ENCODE results near the gene SLC36A2.
"Not testable (repeated sequence)": the region's sequence is repeated elsewhere in the genome, so short reads cannot be mapped to it uniquely, and the experiment has no call there.

SLC36A2 gene

DNA sequence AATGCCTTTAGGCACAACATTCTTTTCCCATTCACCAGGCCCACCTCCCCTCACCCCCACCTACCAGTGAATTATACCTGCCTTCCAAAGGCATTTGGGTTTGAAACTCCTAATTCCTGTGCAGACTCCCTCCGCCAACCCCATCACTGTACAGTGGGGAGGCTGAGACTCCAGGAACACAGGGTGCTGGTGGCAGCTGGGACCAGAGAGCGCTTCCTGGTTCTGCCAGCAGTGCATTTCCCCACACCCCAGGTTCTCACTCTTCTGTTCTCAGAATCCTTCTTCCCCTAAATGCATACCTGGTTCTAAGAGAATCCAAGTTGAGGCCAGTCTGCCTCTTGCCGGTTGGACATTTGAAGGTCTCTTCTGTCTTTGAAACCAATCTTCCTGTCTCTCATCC lies 21.1 kb downstream of the SLC36A2 start:
- no peak for DNase-seq (ENCODE audit: low spot score)

DNA sequence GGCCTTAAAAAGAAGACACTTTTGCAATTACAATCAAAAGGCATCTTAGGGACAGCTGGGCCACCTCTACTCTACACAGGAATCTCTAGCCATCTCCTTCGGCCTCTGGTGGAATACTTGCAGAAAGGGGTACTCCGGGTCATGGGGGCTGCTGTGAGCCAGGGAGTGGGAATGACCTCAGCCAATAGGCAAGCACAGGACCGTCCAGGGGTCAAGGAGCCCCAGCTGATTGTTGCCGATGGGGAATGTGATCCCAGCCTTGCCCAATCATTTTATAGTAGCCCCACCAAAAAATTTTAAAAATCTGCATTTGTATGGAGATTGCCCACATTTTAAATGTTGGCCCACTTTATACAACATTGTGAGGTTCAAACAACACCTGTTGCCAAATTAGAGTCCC lies 26.9 kb downstream of the SLC36A2 start:
- no peak for DNase-seq (ENCODE audit: low spot score)

DNA sequence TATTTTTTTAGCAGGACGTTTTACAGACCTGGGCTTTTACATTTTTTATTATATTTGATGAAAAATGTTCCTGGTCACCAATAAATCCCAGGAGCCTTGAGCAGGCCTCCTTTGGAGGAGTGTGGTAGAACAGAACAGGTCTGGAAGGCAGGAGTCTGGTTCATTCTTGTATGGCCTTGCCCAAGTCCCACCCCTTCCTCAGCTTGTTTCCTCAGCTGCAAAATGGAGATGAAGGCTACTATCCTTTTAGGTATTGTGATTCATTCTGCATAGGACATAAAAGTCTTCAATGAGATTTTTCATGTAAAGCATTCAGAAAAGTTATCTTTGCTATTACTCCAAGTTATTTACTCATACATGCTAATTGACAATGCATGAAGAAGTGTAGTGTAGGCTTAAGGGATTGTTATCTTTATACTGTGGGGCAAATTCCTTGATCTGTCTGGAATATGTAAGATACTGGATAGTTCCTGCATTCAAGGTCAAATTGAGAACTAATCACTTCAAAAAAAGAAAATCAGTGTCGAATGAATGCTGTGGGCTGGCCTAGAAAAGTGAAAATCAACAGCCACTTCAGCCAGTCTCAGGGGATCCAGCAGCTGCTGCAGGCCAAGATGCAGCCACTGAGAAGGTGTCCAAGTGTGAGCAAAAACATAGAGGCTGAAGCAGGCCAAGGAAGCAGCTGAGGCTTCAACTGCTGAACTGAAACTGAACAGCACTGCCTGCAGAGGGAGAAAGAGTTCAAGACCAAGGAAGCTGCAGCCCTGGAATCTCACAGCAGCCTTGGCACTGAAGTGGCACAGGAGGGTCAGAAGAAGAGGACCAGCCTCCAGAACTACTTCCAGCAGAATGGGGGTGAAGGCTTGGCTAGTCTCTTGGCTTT lies 28.3 kb downstream of the SLC36A2 start:
- peak; percentile 72 for DNase-seq (ENCODE audit: low spot score)

DNA sequence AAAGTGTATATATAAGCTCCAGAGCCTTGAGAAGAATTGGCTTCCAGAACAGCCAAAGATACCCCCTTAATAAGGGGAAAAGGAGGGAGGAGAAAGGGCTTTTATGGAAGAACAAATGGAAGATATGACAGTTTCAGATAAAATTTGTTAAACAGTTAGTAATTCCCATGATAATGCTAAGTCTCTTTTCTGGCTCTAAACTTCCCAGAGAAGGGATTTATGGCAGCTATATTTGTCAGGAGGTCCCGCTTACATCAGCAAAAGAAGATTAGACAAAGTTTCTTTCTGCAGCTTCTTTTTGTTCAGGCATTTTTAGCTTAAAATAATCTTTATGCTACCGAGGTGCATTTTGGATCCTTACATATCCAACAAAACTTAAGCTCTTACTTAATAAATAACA lies 29.5 kb downstream of the SLC36A2 start:
- DNase-seq (ENCODE audit: low spot score) = no peak

DNA sequence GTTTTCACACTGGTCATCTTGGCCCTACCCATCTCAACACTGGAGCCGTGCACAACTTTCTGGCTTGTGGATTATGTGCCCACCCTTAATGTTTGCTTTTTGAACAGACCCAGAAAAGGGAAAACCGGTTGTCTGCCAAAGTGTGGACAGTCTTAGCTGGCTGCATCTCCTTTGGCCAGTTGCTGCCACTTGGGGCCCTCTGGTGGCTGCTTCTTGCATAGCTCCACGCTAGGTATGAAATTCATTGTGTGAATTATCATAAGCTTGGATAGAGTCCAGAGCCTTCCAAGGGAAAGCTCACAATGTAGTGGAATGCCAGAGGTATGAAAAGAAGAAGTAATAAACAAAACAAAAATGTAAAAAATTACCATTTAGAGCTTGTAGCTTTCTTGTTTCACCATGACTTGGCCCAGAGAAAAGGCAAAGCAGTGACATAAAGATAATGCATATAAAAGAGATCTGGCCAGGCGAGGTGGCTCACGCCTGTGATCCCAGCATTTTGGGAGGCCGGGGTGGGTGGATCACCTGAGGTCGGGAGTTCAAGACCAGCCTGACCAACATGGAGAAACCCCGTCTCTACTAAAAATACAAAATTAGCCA lies 31.3 kb downstream of the SLC36A2 start:
- peak; percentile 71 for DNase-seq (ENCODE audit: low spot score)

DNA sequence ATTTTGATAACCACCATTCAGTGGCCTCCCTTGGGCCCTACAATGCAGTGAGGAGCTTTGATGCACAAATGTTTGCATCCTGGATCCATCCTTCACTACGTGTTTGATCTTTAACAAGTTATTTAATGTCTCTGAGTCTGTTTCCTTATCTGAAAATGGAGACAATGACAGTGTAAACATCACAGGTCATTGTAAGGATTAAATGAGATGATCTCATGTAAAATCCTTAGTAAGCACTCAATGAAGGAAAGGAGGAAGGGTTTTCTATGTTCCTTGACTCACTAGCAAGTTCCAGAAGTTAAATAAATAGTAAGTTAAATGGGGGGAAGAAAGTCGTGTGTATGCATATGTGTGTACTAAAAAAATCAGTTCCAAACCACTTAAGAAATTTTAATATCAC lies 34.0 kb downstream of the SLC36A2 start:
- DNase-seq (ENCODE audit: low spot score) = no peak

DNA sequence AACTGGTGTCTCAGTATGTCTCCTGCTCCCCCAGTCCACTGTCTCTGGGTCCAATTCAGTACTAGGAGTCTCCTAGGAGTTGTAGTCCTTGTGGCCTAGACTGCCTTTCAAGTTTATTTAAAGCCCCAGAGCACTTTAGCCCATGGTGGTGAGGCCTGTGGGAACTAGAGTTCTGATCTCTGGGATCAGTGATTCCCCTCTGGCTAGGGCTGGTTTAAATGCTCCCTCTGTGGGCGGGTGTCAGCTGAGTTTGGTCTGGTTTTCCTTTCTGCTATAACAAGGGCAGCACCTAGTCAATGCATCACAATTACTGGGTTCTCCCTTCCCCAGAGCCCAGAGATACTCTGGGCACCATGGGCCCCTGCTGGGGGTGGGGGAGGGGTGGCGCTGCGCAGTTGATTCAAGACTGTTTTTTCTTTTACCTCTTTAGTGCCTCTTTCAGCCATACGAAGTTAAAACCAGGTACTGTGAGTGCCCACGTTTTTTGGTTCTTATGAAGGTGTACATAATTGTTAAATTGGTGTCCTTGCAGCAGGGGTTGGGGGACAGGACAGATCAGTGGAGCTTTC lies 34.5 kb downstream of the SLC36A2 start:
- DNase-seq (ENCODE audit: low spot score) = no peak

DNA sequence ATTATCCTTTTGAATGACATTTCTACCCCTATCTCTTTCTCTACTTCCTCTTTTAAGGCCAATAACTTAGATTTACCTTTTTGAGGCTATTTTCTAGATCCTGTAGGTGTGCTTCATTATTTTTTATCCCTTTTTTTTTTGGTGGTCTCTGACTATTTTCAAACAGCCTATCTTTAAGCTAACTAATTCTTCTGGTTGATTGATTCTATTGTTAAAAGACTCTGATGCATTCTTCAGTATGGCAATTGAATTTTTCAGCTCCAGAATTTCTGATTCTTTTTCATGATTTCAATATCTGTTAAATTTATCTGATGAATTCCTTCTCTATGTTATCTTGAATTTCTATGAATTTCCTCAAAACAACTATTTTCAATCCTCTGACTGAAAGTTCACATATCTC lies 36.4 kb downstream of the SLC36A2 start:
- no peak for DNase-seq (ENCODE audit: low spot score)

DNA sequence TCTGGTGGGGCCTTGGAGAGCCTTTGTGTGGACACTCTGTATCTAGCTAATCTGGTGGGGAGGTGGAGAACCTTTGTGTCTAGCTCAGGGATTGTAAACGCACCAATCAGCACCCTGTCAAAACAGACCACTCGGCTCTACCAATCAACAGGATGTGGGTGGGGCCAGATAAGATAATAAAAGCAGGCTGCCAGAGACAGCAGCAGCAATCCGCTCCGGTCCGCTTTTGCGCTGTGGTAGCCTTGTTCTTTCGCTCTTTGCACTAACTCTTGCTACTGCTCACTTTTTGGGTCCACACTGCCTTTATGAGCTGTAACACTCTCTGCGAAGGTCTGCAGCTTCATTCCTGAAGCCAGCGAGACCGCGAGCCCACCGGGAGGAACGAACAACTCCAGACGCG lies 37.5 kb downstream of the SLC36A2 start:
- not testable (repeated sequence) for DNase-seq (ENCODE audit: low spot score)

DNA sequence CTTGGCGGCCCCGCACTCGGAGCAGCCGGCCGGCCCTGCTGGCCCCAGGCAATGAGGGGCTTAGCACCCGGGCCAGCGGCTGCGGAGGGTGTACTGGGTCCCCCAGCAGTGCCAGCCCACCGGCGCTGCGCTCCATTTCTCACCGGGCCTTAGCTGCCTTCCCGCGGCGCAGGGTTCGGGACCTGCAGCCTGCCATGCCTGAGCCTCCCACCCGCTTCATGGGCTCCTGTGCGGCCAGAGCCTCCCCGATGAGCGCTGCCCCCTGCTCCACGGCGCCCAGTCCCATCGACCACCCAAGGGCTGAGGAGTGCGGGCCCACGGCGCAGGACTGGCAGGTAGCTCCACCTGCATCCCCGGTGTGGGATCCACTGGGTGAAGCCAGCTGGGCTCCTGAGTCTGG lies 38.1 kb downstream of the SLC36A2 start:
- DNase-seq (ENCODE audit: low spot score) = not testable (repeated sequence)

DNA sequence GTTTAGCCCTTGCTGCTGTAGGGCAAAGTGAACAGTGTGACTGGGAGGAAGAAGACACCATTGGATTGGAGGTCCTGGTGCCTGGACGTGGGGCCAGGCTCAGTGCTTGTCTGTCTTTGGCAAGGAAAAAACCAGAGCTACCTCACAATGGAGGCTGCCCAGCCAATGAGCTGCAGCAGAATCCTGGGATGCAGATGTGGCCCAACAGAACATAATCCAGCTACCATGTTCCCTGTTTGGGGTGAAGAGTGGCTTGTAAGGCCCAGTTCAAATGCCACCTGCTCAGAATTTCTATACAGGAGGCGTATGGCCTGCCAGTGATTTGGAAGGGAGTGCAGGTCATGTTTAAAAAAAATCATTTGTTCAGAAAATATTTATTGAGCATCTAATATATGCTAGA lies 43.7 kb downstream of the SLC36A2 start, which contains the start of gene SLC36A3:
TSS of gene SLC36A3 (minus strand) at position 101 of the 400 bp plus-strand sequence. CDS start 412 bp downstream, outside the sequence.
- DNase-seq (ENCODE audit: low spot score) = no peak

DNA sequence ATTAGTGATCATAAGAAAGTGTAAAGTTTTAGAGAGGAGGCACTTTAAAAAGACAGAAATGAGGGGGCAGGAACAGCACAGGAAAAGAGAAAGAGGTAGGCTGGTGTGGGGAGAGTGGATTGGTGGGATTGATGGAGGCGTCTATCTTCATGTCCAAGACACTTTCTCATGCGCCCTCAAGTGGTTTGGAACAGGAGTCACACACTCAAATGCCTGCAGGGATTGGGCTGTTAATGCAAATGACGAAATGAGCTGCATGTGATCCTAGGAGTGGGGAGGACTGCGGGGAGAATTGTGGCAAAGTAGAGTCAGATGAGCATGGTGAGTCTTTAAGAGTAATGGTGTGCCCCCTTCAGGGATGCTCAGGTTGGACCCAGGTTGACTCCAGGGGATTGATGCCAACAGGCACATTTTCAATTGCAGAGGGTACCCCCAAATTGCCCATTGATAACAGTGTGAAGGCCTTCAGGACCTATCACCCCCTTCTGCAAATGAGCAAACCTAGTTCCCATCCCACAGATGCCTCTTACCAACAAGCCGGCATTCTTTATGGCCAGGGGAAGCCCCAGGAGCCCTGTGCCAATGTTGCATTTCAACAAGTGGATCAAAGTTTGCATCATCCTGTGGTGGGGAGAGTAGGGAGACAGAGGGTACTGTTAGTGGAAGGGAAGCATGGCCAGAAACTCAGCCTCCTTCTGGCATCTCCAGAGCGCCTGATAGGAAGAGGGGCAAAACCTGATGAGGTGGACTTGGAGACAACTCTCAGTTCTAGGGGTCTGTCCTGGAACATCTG lies 49.1 kb downstream of the SLC36A2 start:
- peak; percentile 66 for DNase-seq (ENCODE audit: low spot score)

DNA sequence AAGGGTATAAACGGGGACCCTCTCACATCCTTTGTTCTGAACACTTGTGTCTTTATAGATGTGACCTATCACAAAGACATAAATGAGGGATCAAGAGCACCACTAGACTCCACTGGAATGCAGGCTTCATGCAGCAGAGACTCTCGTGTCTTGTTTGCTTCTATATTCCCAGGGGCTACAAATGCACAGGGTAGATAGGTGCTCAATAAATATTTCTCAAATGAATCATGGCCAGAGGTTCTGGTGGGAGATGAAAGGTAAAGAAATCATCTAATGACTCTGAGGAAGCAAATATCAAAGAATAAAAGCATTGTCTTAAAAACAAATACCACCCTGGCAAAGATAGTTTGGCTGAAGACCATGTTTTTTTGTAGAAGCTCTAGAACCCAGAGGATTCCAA lies 50.4 kb downstream of the SLC36A2 start:
- no peak for DNase-seq (ENCODE audit: low spot score)

DNA sequence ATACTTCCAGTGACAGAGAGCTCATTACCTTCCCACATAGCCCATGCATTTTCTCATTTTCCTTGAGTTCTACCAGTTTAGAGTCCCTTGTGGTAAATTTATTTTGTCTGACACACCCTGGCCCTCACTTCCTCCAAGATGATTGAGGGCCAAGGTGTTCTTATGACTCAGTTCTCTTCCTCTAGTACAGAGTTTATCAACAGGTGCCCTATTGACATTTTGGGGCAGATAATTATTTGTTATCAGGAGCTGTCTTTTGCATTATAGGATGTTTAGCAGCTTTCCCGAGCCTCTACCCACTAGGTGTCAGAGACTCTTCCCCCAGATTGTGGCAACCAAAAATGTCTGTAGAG lies 50.9 kb downstream of the SLC36A2 start:
- no peak for DNase-seq (ENCODE audit: low spot score)

DNA sequence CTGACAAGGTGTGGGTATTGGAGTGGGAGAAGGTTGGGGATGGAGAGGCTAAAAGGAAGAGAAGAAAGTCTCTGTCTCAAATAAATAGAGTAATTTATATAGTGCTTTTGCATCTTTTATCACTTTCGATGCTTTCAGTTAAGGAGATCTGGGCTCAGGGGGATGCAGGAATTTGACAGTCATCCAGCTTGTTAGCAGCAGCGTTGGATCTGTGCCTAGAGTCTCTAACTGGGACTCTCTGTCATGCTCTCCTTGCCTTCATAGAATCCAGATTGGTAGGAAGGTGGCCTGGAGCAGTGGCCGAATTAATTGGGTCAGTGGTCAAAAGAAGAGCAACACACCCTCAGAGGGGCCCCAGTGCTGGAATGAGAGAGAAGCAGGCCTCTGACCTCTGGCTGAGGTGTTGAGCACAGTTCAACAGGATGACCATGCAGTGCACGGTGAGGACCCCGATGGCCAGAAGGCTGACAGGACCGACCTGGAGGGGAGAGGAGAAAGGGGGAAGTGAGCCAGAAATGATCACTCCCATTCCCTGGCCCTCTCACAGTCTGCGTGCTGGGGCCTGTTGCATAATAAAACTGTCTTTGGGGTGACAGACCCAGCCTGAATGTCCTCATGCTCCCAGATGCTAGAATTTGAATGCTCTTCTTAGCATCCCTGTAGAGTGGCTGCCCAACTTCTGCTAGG lies 51.4 kb downstream of the SLC36A2 start:
- DNase-seq (ENCODE audit: low spot score) = no peak

DNA sequence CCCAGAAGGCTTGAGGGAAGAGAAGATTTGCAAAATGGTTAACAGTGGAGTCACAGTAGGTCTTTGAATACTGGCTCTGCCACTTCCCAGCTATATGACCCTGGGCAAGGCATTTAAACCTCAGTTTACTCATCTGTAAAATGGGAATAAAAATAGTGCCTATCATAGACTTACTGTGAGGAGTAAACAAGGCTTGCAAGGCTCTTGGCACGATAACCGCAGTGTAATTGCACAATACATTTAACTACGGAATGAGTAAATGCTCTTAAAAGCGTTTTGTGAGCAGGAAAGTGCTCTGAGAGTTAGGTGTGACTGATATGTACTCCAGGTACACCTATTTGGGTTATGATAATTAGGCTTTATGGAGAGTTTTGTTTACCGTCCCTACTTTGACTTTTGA lies 52.2 kb downstream of the SLC36A2 start:
- no peak for DNase-seq (ENCODE audit: low spot score)

DNA sequence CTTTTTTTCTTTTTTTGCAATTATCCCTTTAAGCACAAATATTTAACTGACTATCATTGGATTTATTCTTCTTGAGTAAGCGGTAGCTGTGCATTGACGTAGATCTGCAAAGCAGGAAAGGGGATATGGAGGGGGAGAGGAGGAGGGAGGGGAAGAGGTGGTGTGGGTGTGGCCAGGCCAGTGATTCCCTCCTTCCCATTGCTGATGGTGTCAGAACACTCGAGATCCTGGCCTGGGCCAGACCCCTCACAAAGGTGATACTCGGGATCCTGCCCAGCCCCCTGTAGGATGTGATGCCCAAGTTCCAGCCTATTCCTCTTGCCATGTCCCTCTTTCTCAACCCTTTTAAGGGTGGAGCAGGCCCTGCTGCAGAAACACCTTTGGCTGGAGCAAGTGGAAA lies 53.7 kb downstream of the SLC36A2 start:
- no peak for DNase-seq (ENCODE audit: low spot score)

DNA sequence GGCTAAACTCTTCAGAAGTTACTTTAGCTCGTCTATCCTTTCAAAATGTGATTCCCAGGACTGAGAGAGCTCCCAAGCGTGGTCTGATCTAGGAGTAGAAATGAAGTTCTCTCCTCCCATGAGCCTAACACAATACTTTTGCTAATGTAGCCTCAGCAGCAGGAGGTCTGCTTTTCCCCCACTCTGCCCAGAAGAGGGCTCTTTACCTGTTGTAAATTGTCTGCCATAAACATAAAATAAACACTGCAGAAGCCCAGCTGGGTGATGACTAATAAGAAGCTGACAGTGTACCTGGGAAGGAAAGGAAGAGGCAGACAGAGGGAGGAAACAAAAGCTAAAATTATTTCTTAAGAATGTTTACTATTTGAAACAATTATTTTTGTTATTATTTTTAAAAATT lies 59.2 kb downstream of the SLC36A2 start:
- peak; percentile 31 for DNase-seq (ENCODE audit: low spot score)

DNA sequence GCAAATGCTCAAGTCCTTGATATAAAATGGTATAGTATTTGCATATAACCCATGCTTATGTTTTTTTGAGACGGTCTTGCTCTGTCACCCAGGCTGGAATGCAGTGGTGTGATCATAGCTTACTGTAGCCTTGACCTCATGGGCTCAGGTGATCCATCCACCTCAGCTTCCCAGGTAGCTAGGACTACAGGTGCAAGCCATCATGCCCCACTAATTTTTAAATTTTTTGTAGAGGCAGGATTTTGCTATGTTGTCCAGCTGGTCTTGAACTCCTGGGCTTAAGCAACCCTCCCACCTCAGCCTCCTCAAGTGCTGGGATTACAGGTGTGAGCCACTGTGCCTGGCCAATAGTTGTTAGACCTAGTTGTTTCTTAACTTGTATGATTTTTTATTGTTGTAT lies 61.1 kb downstream of the SLC36A2 start:
- no peak for DNase-seq (ENCODE audit: low spot score)

DNA sequence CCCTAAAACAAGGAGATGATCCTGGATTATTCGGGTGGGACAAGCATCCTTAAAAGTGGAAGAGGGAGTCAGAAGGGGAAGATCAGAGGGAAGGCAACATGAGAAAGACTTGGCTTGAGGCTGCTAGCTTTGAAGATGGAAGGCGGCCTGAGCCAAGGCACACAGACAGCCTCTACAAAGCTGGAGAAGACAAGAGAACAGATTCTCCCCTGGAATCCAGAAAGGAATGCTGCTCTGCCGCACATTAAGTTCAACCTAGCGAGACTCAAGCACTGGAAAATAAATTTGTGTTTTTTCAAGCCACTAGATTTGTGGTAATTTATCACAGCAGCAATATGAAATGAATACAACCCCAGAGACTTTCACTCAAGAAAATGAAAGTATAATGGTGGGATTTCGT lies 61.7 kb downstream of the SLC36A2 start:
- DNase-seq (ENCODE audit: low spot score) = no peak

DNA sequence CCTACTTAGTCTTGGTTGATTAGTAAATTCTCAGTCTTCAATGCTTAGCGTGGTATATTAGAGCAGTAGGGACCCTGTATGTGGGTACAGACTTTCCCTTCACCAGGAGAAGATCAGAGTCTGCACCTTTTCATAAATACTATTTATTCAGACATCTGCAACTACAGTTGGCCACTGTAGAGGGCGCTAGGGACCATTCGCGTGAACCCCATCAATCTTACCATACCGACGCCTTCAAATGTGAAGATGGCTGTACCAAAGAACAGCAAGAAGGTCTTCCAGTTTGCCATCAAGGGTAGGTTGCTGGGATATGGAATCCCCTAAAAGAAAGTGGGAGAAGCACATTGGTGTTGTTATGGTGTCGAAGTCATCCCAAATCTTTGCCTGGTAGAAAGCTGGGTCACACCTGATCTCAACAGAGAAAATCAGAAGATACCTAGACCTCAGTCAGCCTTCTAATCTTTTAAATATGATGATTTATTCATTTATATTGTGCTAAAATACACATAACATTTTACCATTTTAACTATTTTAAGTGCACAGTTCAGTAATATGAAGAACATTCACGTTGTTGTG lies 62.9 kb downstream of the SLC36A2 start:
- DNase-seq (ENCODE audit: low spot score) = peak; percentile 43

Measured in NAMALWA (cell line).